GM21723 (cell line): Measurements from ENCODE around the gene TNXB.
"Not testable (repeated sequence)": the region's sequence is repeated elsewhere in the genome, so short reads cannot be mapped to it uniquely, and the experiment has no call there.

Experiments used
- ATAC-seq: cut with Tn5 transposase; IDR thresholded peaks from one replicate; pipeline ENCODE4 v1.9.1; 2021; ENCODE audit warnings: mild to moderate bottlenecking, moderate library complexity; ENCODE audit not compliant: unreplicated experiment

Gene TNXB

GRCh38 chr6:32008616-32009015, 100.5 kb downstream of the TNXB start:
- ATAC-seq = not testable (repeated sequence)

- not testable (repeated sequence) for ATAC-seq
These were observed 101.1 kb downstream of the TNXB start for GRCh38 chr6:32008037-32008436.

- not testable (repeated sequence) for ATAC-seq
These were observed 102.1 kb downstream of the TNXB start for GRCh38 chr6:32007086-32007485.

GRCh38 chr6:32005991-32006529, 103.1 kb downstream of the TNXB start:
- ATAC-seq = not testable (repeated sequence)

GRCh38 chr6:32005538-32005880, 103.6 kb downstream of the TNXB start:
- ATAC-seq = not testable (repeated sequence)

GRCh38 chr6:32004864-32005537, 104.1 kb downstream of the TNXB start:
- not testable (repeated sequence) for ATAC-seq

- ATAC-seq = not testable (repeated sequence)
These were observed 104.7 kb downstream of the TNXB start for GRCh38 chr6:32004393-32004792.

- not testable (repeated sequence) for ATAC-seq
These were observed 105.8 kb downstream of the TNXB start for GRCh38 chr6:32003301-32003700.

GRCh38 chr6:32002546-32003268, 106.4 kb downstream of the TNXB start:
- not testable (repeated sequence) for ATAC-seq

GRCh38 chr6:31996385-31996784, 112.8 kb downstream of the TNXB start:
- not testable (repeated sequence) for ATAC-seq

GRCh38 chr6:31994421-31994820, 114.7 kb downstream of the TNXB start:
- not testable (repeated sequence) for ATAC-seq
